Adrenal gland (tissue), 12 donors: ENCODE data around the gene KLF4. TPM values are rescaled to one million over a fixed set of nuclear protein-coding genes. Genes with fewer than 3 reads are reported as not detected.

Experiments
- DNase-seq, 7 donors: peaks; one replicate each; pipeline ENCODE4 v3.0.0-alpha.2; 2019 to 2020
- H3K27ac ChIP-seq, 5 donors: fragments of 200-600 bp; sonication (generic) in 4 of 5; 1 replicate in 3 of 5; 2 replicates in 2 of 5; pipeline versions ENCODE4 v1.5.1 to v1.8.0; 2016 to 2020; ENCODE audit warnings: mild to moderate bottlenecking in 1 of 5
- H3K27me3 ChIP-seq: fragments of 200-600 bp; 2 replicates; pipeline ENCODE4 v1.8.0; 2021
- H3K36me3 ChIP-seq, 2 donors: fragments of 200-600 bp; replicated peaks in 1 of 2; 1 replicate in 1 of 2; 2 replicates in 1 of 2; pipeline versions ENCODE4 v1.5.1 to v1.8.0; 2018 to 2022
- H3K4me1 ChIP-seq, 2 donors: fragments of 200-600 bp; replicated peaks in 1 of 2; 1 replicate in 1 of 2; 2 replicates in 1 of 2; pipeline versions ENCODE4 v1.5.1 to v1.8.0; 2018 to 2021
- H3K4me3 ChIP-seq, 4 donors: fragments of 200-600 bp; sonication (generic) in 3 of 4; one replicate each; pipeline ENCODE4 v1.5.1; 2016 to 2018
- H3K9me3 ChIP-seq, 3 donors: fragments of 200-600 bp; sonication (generic) in 1 of 3; replicated peaks in 1 of 3; 1 replicate in 2 of 3; 2 replicates in 1 of 3; pipeline versions ENCODE4 v1.5.1 to v1.8.0; 2016 to 2021
- POLR2A ChIP-seq, 2 donors: fragments of 450-650 bp; IDR thresholded peaks; one replicate each; pipeline ENCODE4 v1.6.1; 2017; ENCODE audit warnings: antibody characterized with exemption in 2 of 2, mild to moderate bottlenecking in 2 of 2, moderate library complexity in 1 of 2
- WGBS, 4 donors: extraction: QIAGEN DNeasy Blood & Tissue Kit in 2 of 4; methylation state at CpG; one replicate each; pipeline versions ENCODE4 v1.1.5 to v1.1.7; 2013 to 2017; 5-methylcytosine and 5-hydroxymethylcytosine counted together
- intact Hi-C, 2 donors: fragments of 100-400 bp; cut with DNase I; formaldehyde crosslinking; loops; one replicate each; pipeline versions ENCODE4 v1.14.1 to v1.15.0; 2022 to 2023
- polyA plus RNA-seq, 3 donors: library from polyadenylated mRNA; stranded (reverse); fragments of 200-250 nt in 2 of 3; fragments of 350-450 nt in 1 of 3; fragmentation: Illumina TruSeq in 1 of 3; extraction: RNeasy Lipid Tissue Mini Kit (QIAGEN cat#74804) in 1 of 3; gene quantifications; one replicate each; pipeline ENCODE4 v1.2.3, GENCODE V29; 2013 to 2014
- total RNA-seq, 9 donors: library from RNA; depleted of rRNA in 4 of 9; stranded (reverse); fragments of >200 nt in 4 of 9; fragments of 120-200 nt in 1 of 9; fragmentation: NEBNext Ultra II Directional in 1 of 9; extraction: Animal tissue kit (Norgen Biotek cat#: 25700) in 1 of 9; gene quantifications; one replicate each; pipeline versions ENCODE4 v1.1.0 to v1.2.4, GENCODE V29; 2013 to 2023
- TF ChIP-seq, protein P1 (sequence below), 6 experiments: fragments of 450-650 bp in 4 of 6; fragments of 200-600 bp in 2 of 6; sonication (generic) in 1 of 6; IDR thresholded peaks; 1 replicate in 5 of 6; 2 replicates in 1 of 6; pipeline versions ENCODE4 v1.5.1 to v1.8.0; 2016 to 2021; ENCODE audit warnings: antibody characterized with exemption in 6 of 6, mild to moderate bottlenecking in 2 of 6, moderate library complexity in 1 of 6
- donor health status: healthy with polysubstance abuse.
- donor health status: Bipolar disorder and iron deficiency.
- donor health status: DM: yes; HTN: yes; CAD: no.
- donor health status: DM: no; HTN: no; CAD: no.
- donor health status: DM: no; HTN: no; CAD: no.
- donor health status: DM: yes; HTN: yes; CAD: no.

Gene KLF4
- total and polyA plus RNA-seq, 12 donors, result 3.3 to 58.3 (median 14.8) TPM

DNA sequence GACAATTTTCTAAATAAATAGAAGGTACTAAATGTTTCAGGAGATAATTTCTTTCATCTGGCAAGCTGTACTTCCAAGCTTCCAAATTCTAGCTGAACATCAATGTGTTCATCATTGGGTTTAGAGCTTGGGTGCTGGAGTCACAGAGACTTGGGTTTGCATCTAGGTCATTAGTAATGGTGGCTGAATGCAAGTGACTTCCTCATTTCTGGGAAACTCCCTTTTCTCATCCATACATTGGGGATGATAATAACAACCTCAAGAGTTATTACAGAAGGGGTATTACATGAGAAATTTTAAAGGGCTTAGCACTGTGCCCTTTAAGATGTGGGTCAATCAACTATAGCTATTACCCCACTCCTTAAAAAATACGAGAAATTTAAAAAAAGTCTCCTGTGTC lies 41.1 kb upstream of the KLF4 start:
- Histone ChIP-seq H3K36me3 (no peaks in the 10 kb centered on the region), H3K4me3 (no peak overlapping the region), H3K9me3 (no peaks in the 10 kb centered on the region), H3K27ac (no peak overlapping the region), H3K27me3 (no peaks in the 10 kb centered on the region), H3K4me1 (no peaks in the 10 kb centered on the region)
- intact Hi-C loops, result no loop called here
- TF ChIP-seq, protein P1, sequence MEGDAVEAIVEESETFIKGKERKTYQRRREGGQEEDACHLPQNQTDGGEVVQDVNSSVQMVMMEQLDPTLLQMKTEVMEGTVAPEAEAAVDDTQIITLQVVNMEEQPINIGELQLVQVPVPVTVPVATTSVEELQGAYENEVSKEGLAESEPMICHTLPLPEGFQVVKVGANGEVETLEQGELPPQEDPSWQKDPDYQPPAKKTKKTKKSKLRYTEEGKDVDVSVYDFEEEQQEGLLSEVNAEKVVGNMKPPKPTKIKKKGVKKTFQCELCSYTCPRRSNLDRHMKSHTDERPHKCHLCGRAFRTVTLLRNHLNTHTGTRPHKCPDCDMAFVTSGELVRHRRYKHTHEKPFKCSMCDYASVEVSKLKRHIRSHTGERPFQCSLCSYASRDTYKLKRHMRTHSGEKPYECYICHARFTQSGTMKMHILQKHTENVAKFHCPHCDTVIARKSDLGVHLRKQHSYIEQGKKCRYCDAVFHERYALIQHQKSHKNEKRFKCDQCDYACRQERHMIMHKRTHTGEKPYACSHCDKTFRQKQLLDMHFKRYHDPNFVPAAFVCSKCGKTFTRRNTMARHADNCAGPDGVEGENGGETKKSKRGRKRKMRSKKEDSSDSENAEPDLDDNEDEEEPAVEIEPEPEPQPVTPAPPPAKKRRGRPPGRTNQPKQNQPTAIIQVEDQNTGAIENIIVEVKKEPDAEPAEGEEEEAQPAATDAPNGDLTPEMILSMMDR (IDR thresholded peaks at IDR 0.05), result no peak
- no peak for TF ChIP-seq POLR2A (IDR thresholded peaks at IDR 0.05)
- no peak for DNase-seq
- 68 to 85% (median 81%) methylated on average over 1 of the region's 1 CpG for WGBS, 4 donors

DNA sequence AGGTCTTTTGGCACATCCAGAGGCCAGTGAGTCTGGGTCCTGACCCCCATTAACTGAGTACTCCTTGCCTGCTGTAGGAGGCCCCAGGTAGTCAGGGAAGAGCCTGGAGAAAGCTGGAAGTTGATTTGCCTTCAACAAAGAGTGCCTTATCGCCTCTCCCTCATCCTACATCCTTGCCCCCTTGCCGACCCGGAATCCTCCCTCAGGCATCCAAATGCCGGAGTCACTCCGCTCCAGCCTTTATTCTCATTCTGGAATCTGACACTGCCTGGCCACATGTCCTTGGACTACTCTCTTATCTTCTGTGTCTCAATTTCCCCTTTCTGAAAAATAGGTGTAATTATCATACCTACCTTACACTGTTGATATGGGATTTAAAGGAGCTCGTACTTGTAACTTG lies 39.1 kb upstream of the KLF4 start:
- H3K27me3 ChIP-seq, result no peaks in the 10 kb centered on the region
- no peaks in the 10 kb centered on the region for H3K36me3 ChIP-seq
- no peak overlapping the region for H3K4me3 ChIP-seq
- H3K27ac ChIP-seq, result no peak overlapping the region
- DNase-seq, result no peak
- TF ChIP-seq, protein P1 (IDR thresholded peaks at IDR 0.05), result no peak
- TF ChIP-seq POLR2A (IDR thresholded peaks at IDR 0.05), result no peak
- H3K4me1 ChIP-seq, result no peaks in the 10 kb centered on the region
- 90 to 96% (median 92%) methylated on average over 6 of the region's 6 CpGs for WGBS, 4 donors
- H3K9me3 ChIP-seq, result no peaks in the 10 kb centered on the region
- intact Hi-C loops, result no loop called here

DNA sequence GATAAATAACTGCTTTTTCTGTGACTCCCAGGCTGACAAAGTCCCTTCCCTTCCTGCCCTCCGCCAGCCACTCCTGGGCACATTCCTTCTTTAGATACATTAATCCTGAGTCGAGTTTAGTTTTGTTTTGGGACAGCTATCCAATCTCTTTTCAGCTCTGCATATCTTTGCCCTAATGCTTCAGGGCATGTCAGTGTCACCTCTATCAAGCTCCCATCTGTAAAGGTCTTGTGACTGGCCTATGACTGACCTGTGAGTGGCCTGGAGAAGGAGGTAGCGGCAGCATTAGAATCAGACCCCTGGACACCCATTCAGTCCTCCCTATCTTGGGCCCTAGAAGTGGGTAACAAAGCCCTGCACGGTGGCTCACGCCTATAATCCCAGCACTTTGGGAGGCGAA lies 34.0 kb upstream of the KLF4 start:
- no peaks in the 10 kb centered on the region for H3K9me3 ChIP-seq
- intact Hi-C loops, result no loop called here
- no peak overlapping the region for H3K27ac ChIP-seq
- no peak overlapping the region for H3K4me3 ChIP-seq
- TF ChIP-seq, protein P1 (IDR thresholded peaks at IDR 0.05), result no peak
- no peak for TF ChIP-seq POLR2A (IDR thresholded peaks at IDR 0.05)
- DNase-seq, result no peak
- no peaks in the 10 kb centered on the region for H3K27me3 ChIP-seq
- 91 to 95% (median 93%) methylated on average over 6 of the region's 6 CpGs for WGBS, 4 donors
- H3K4me1 ChIP-seq, result no peaks in the 10 kb centered on the region
- no peaks in the 10 kb centered on the region for H3K36me3 ChIP-seq

DNA sequence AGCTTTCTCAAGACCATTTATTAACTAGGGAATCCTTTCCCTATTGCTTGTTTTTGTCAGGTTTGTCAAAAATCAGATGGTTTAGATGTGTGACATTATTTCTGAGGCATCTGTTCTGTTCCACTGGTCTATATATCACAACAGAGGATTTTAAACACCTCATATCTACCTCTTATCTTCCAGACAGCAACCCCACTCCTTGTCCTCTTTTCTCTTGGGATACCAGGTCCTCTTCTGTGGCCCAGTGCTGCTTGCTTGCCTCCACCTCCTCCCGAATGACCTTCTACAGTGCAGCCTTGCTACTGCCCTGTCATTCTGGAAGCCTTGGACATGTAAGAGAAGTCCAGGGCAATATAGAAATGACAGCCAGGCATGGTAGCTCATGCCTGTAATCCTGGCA lies 30.6 kb upstream of the KLF4 start:
- no peaks in the 10 kb centered on the region for H3K4me1 ChIP-seq
- intact Hi-C loops, result no loop called here
- DNase-seq, result no peak
- no peak overlapping the region for H3K27ac ChIP-seq
- H3K9me3 ChIP-seq, result no peaks in the 10 kb centered on the region
- TF ChIP-seq, protein P1 (IDR thresholded peaks at IDR 0.05), result no peak
- H3K27me3 ChIP-seq, result no peaks in the 10 kb centered on the region
- no peaks in the 10 kb centered on the region for H3K36me3 ChIP-seq
- H3K4me3 ChIP-seq, result no peak overlapping the region
- 88 to 100% (median 94%) methylated on average over 1 of the region's 1 CpG for WGBS, 4 donors
